Activated naive CD4-positive, alpha-beta T cell (primary cell): Measurements from ENCODE around the gene OR5T1.

Experiments
- DNase-seq, 4 experiments: peaks; one replicate each; lab custom pipeline; 2025; lab: John Stamatoyannopoulos, UW

The OR5T1 gene

DNA sequence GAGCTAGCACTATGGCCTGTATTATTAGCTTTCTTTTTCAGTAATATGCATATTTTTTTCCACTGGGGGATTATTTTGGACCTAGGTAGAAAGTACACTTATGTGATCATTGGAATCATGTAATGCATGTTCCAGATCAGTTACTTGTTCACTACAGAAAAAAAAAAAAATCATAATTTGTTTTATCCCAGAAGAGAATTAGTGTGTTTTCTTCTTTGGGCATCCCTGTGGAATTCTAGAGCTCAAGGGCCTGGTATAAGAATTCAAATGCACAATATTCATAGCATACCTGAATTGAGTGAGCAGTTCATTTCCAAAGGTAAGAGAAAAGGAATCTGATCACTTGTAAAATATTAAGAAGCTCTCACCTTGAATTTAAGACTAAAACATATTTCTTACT is at the start of gene OR5T1:
TSS of gene OR5T1 (plus strand) at position 301 of the 400 bp plus-strand sequence. CDS start 1,485 bp downstream, outside the sequence.
- DNase-seq = no peak

DNA sequence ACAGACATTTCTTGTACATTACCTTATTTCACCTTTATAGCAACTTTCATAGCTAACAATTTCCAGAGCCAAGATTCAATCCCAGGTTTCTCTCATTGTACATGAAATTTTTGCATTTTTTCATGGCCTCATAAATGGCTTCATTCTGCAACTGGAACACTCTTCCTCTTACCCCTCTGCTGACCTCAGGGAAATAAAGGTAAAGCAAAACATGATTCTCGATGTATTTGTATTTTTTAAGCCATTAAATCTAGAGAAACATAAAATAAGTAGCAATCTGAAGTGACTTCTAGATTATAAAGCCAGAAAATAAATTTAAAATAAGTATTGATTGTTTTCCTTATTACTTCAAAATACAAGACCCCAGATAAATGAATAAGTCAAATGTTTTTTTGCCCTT is 39.8 kb upstream of the OR5T1 start, which contains the start of gene OR5T2:
TSS of gene OR5T2 (minus strand) at position 101 of the 400 bp plus-strand sequence. CDS start 1,193 bp downstream, outside the sequence.
- no peak for DNase-seq

DNA sequence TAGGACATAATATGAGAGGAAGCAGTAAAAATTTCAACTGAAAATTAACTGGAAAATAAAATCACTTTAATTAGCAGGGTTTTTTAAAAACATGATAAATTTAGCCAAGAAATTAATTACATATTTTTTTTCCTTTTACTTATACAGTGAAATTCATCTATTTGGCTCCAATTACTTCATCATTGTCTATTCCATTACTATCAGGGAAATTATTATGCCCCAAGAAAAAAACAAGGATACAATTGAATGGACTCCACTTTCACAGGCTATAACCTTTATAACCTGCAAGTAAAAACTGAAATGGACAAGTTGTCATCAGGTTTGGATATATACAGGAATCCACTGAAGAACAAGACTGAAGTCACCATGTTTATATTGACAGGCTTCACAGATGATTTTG is 22.0 kb upstream of the OR5T1 start, which contains the start of gene OR5T3:
TSS of gene OR5T3 (plus strand) at position 301 of the 400 bp plus-strand sequence. CDS start at position 301, 0 bp downstream.
- no peak for DNase-seq

DNA sequence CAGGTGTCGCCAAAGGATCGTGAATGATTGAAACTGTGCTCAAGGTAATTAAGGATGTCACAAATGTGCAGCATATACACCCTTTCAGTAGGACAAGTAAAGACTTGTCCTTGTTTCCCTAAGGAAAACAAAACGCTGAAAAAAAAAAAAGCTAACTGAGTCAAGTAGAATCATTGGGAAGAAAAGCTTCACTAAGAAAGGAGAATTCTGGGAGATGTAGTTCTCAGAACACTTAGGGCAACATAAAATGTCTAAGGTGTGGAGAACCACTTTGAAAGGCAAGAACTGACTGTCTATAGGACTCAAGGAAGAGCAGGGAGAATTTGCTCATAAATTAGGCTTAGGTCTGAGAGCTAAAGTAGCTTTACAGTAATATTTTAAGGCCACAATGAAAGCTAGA is 2.9 kb upstream of the OR5T1 start:
- DNase-seq = no peak

GRCh38 chr11:56292154-56292553 is 18.2 kb downstream of the OR5T1 start, which contains the start of gene OR8H1:
Gene OR8H1 (minus strand): TSS chr11:56292254. CDS start chr11:56291062, 1,192 bp downstream.
- no peak for DNase-seq

- no peak for DNase-seq
Measured at GRCh38 chr11:56296898-56297297, 22.9 kb downstream of the OR5T1 start.

- DNase-seq = no peak
Measured at GRCh38 chr11:56307836-56308235, 33.9 kb downstream of the OR5T1 start.

DNA sequence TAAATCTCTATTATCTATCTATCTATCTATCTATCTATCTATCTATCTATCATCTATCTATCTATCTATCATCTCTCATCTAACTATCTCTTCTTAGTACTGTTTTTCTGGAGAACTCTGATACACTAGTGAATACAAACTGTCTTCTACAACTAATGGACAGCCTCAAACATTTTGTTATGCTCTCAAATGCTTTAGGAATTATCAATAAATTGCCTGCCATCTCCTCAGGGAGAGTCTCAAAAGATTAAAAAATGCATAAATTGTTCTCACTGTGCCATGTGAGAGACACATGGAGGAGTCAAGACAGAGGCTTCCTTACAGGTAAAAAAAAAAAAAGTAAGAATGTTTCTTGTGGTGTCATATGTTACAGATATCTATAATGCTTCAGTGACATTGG is 40.9 kb downstream of the OR5T1 start, which contains the start of gene OR8K3:
TSS of gene OR8K3 (plus strand) at position 301 of the 400 bp plus-strand sequence. CDS start 3,163 bp downstream, outside the sequence.
- DNase-seq = no peak
